HepG2 (cell line): ENCODE data around the gene BCL11B. TPM values are rescaled to one million over a fixed set of nuclear protein-coding genes. Genes with fewer than 3 reads are reported as not detected.

Experiments
- ATAC-seq: fragments of 200-7000 bp; cut with Tn5 transposase; 3 replicates; pipeline ENCODE4 v1.9.1; 2020; ENCODE audit warnings: mild to moderate bottlenecking, moderate library complexity
- BruUV-seq: library from RNA; stranded (reverse); fragments of 400-500 nt; replicated peaks from 2 replicates; lab custom pipeline; 2021; lab: Mats Ljungman, UMichigan
- CTCF ChIA-PET: fragments of 300-600 bp; formaldehyde crosslinking; extraction: SDS; loops from one replicate; lab custom pipeline; 2021; ENCODE audit warnings: low total read pairs, inconsistent platforms, low intra/inter-chr PET ratio; lab: Yijun Ruan, JAX
- POLR2A ChIA-PET: fragments of 350-600 bp; sonication (Branson Sonifier 250); formaldehyde crosslinking; loops from one replicate; lab custom pipeline; 2020; ENCODE audit warnings: antibody characterized with exemption, inconsistent platforms; lab: Yijun Ruan, JAX
- DNase-seq: peaks from one replicate; pipeline ENCODE4 v3.0.0-alpha.2; 2015; ENCODE audit warnings: low spot score
- FAIRE-seq: peaks from 3 replicates; lab custom pipeline; 2011; peaks lifted over from hg19 to GRCh38; lab: Jason Lieb, UNC
- H2AFZ ChIP-seq: one replicate; pipeline ENCODE4 v1.6.1; 2011; ENCODE audit warnings: low read length, inconsistent platforms
- H3K27ac ChIP-seq: fragments of 300-600 bp; 3 replicates; pipeline ENCODE4 v1.8.0; 2011; ENCODE audit warnings: mixed run types, mild to moderate bottlenecking, mixed read lengths, low read length, inconsistent platforms; ENCODE audit not compliant: insufficient read depth; ENCODE audit errors: extremely low read length
- H3K27me3 ChIP-seq, 2 experiments: fragments of 200-600 bp in 1 of 2; 2 replicates in 1 of 2; 3 replicates in 1 of 2; pipeline versions ENCODE4 v1.6.0 to v1.8.0; 2011; ENCODE audit warnings: low read length in 2 of 2, mild to moderate bottlenecking in 2 of 2, moderate library complexity in 2 of 2, inconsistent platforms in 1 of 2; ENCODE audit not compliant: insufficient read depth in 2 of 2, control insufficient read depth in 1 of 2
- H3K36me3 ChIP-seq, 2 experiments: fragments of 200-600 bp in 1 of 2; replicated peaks in 1 of 2; 2 replicates in 1 of 2; 3 replicates in 1 of 2; pipeline versions ENCODE4 v1.5.1 to v1.8.0; 2011; ENCODE audit warnings: low read length in 2 of 2, inconsistent platforms in 1 of 2; ENCODE audit not compliant: insufficient read depth in 2 of 2, control insufficient read depth in 1 of 2
- H3K4me1 ChIP-seq: 2 replicates; pipeline ENCODE4 v1.5.1; 2012; ENCODE audit warnings: low read length, inconsistent platforms; ENCODE audit not compliant: insufficient read depth
- H3K4me2 ChIP-seq: 2 replicates; pipeline ENCODE4 v1.6.0; 2011; ENCODE audit warnings: low read depth, low read length, inconsistent platforms
- H3K4me3 ChIP-seq, 3 experiments: fragments of 200-600 bp in 1 of 3; sonication (generic), shearing (Covaris generic) in 1 of 3; replicated peaks in 1 of 3; 2 replicates each; pipeline ENCODE4 v1.5.1; 2011 to 2016; ENCODE audit warnings: low read length in 3 of 3, inconsistent platforms in 2 of 3, low read depth in 2 of 3, mild to moderate bottlenecking in 2 of 3, control low read depth in 1 of 3, mixed read lengths in 1 of 3; ENCODE audit not compliant: insufficient read depth in 1 of 3
- H3K79me2 ChIP-seq: one replicate; pipeline ENCODE4 v1.6.1; 2011; ENCODE audit warnings: low read length, inconsistent platforms; ENCODE audit not compliant: insufficient read depth
- H3K9ac ChIP-seq: 2 replicates; pipeline ENCODE4 v1.6.0; 2011; ENCODE audit warnings: mild to moderate bottlenecking, low read depth, low read length, inconsistent platforms; ENCODE audit not compliant: insufficient read depth
- H3K9me3 ChIP-seq: 2 replicates; pipeline ENCODE4 v1.5.1; 2012; ENCODE audit warnings: mild to moderate bottlenecking, low read length
- H4K20me1 ChIP-seq: 2 replicates; pipeline ENCODE4 v1.6.0; 2011; ENCODE audit warnings: inconsistent platforms, mild to moderate bottlenecking, low read length, moderate library complexity; ENCODE audit not compliant: insufficient read depth
- FOSL2 ChIP-seq: sonication (generic); formaldehyde crosslinking; IDR thresholded peaks from 2 replicates; pipeline ENCODE4 v1.4.0; 2020; ENCODE audit warnings: missing genetic modification reagents
- ZNF546 ChIP-seq: sonication (generic); formaldehyde crosslinking; conservative IDR thresholded peaks from 2 replicates; pipeline ENCODE4 v1.8.1; 2023; ENCODE audit warnings: mild to moderate bottlenecking, missing genetic modification reagents
- WGBS: methylation state at CpG from one replicate; pipeline ENCODE4 v1.1.6; 2017; ENCODE audit warnings: low lambda C conversion rate; 5-methylcytosine and 5-hydroxymethylcytosine counted together
- in situ Hi-C: cut with HindIII; loops from 2 replicates; pipeline ENCODE4 v1.10.0; 2017; ENCODE audit warnings: low pct_unique_long_range_greater_than_20kb; ENCODE audit not compliant: extremely low pct_ligation_motif_present
- intact Hi-C: fragments of 100-400 bp; cut with micrococcal nuclease; formaldehyde crosslinking; loops from one replicate; pipeline ENCODE4 v1.10.0; 2022; ENCODE audit not compliant: unreplicated experiment
- polyA plus RNA-seq, 8 experiments: library from polyadenylated mRNA; depleted of rRNA in 3 of 8; stranded (reverse) in 7 of 8; unstranded in 1 of 8; fragments of >200 nt; fragmentation: Illumina TruSeq in 4 of 8; extraction: Trizol in 4 of 8; gene quantifications; 2 replicates each; pipeline versions ENCODE4 v1.2.1 to v1.2.3, GENCODE V29; 2011 to 2016; ENCODE audit warnings: low read depth in 4 of 8, missing spikeins in 1 of 8, mixed read lengths in 1 of 8; ENCODE audit not compliant: insufficient read depth in 1 of 8
- total RNA-seq, 5 experiments: library from RNA; depleted of rRNA; stranded (reverse); fragments of >200 nt; fragmentation: Illumina TruSeq; extraction: Trizol; gene quantifications; 2 replicates each; pipeline ENCODE4 v1.2.3, GENCODE V29; 2016; ENCODE audit warnings: low read depth in 1 of 5
- TF ChIP-seq, protein P1 (sequence below): sonication (generic); formaldehyde crosslinking; IDR thresholded peaks from 2 replicates; pipeline ENCODE4 v1.4.0; 2020; ENCODE audit warnings: missing genetic modification reagents, borderline replicate concordance

BCL11B gene
- total and polyA plus RNA-seq, 2 of the 13 experiments (the other 11 are each of a cell fraction or from before 2014, with no cell fraction given) = not detected

- no peak overlapping the region for H3K4me2 ChIP-seq
- H3K4me1 ChIP-seq = 0 out of 2 replicates have a peak, but pooled peaks cover 8% of the 10 kb centered on the region
- peaks cover 0 to 5% of the 10 kb centered on the region in 2 experiments; a peak in 1 of 5 replicates for H3K27me3 ChIP-seq
- H2AFZ ChIP-seq = no peak overlapping the region
- in situ Hi-C loops = loop anchor here (10.0 kb wide), 1 partner anchor 139 kb away; no protein-coding TSS in a partner anchor
- TF ChIP-seq, protein P1, sequence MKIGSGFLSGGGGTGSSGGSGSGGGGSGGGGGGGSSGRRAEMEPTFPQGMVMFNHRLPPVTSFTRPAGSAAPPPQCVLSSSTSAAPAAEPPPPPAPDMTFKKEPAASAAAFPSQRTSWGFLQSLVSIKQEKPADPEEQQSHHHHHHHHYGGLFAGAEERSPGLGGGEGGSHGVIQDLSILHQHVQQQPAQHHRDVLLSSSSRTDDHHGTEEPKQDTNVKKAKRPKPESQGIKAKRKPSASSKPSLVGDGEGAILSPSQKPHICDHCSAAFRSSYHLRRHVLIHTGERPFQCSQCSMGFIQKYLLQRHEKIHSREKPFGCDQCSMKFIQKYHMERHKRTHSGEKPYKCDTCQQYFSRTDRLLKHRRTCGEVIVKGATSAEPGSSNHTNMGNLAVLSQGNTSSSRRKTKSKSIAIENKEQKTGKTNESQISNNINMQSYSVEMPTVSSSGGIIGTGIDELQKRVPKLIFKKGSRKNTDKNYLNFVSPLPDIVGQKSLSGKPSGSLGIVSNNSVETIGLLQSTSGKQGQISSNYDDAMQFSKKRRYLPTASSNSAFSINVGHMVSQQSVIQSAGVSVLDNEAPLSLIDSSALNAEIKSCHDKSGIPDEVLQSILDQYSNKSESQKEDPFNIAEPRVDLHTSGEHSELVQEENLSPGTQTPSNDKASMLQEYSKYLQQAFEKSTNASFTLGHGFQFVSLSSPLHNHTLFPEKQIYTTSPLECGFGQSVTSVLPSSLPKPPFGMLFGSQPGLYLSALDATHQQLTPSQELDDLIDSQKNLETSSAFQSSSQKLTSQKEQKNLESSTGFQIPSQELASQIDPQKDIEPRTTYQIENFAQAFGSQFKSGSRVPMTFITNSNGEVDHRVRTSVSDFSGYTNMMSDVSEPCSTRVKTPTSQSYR (CRISPR knock-in tag) = no peak
- no peak for TF ChIP-seq ZNF546 (CRISPR knock-in tag)
- peak; percentile 37; the same call in 1 of the 2 replicates for TF ChIP-seq FOSL2
- TF ChIP-seq, all 625 proteins: peak for 1
- DNase-seq = peak; percentile 6
- no peak overlapping the region for H3K4me3 ChIP-seq
- H3K79me2 ChIP-seq = no peaks in the 10 kb centered on the region
- H4K20me1 ChIP-seq = no peaks in the 10 kb centered on the region
- ChIA-PET POLR2A (no interaction called here), CTCF (no interaction called here)
- no peak for FAIRE-seq
- BruUV-seq = no TSS peak
- H3K9ac ChIP-seq = no peak overlapping the region
- ATAC-seq = peak; percentile 69
- no peaks in the 10 kb centered on the region for H3K9me3 ChIP-seq
- no peaks in the 10 kb centered on the region for H3K36me3 ChIP-seq
- no peak overlapping the region for H3K27ac ChIP-seq
- 0% methylated on average over 2 of the region's 4 CpGs for WGBS
- intact Hi-C loops = no loop called here
These were observed 146.2 kb downstream of the BCL11B start for GRCh38 chr14:99125616-99126431.
